GM19324 (cell line): ENCODE data around the gene SNX3.
"Not testable (repeated sequence)": the region's sequence is repeated elsewhere in the genome, so short reads cannot be mapped to it uniquely, and the experiment has no call there.

Experiments
- ATAC-seq: cut with Tn5 transposase; IDR thresholded peaks from one replicate; pipeline ENCODE4 v1.9.1; 2021; ENCODE audit warnings: mild to moderate bottlenecking, moderate library complexity; ENCODE audit not compliant: unreplicated experiment, low FRiP score

SNX3 gene

DNA sequence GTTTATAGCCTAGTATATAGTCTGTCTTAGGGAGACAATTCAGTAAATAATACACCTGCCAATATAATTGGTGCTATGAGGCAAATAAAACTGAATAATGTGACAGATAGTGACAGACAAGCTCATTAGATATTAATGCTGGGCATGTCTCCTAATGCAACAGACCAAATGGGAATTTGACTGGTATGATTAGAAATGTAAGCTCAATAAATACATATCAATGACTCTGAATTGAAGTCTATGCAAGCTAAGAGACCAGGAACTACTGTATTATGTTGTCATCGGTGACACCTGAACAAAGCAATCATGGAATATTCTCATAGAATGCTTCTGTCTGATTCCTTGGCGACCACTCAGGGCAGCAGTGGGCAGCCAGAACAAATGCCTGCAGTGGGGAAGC, 2.5 kb upstream of the SNX3 start:
- no peak for ATAC-seq

DNA sequence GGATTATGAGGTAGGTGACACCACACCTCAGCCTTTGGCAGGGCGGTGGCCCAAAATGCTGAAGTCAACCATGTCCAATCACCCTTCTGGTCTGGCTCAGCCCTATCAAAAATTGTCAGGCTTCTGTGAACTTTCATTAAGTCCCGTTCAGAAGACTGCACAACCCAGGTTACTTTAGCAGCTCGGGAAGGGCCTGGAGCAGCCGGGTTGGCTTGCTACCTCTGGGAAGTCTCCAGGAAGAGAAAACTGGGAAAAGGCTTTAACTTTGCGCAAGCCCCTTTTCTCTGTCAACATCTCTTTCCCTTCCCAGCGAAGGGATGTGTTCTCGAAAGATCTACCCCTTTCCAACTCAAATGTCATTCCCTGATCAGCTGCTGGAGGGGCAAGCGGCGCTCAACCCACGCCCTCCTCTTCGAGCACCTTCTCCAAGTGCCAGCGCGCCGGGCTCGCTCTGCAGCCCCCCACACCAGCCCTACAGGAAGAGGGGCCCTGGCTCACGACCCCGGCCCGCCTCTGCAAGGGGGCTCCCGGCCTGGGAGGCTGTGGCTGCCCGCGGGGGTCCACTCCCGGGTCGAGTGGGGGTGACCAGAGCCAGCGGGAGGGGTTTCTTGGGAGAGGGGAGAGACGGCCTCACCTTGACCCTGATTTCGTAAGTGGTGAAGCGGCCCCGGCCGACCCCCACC, 573 bp downstream of the SNX3 start:
- ATAC-seq: peak; percentile 5

GRCh38 chr6:108254433-108255410, 6.1 kb downstream of the SNX3 start:
- no peak for ATAC-seq

- no peak for ATAC-seq
These were observed 7.6 kb downstream of the SNX3 start for GRCh38 chr6:108253241-108253640.

GRCh38 chr6:108252055-108252454, 8.8 kb downstream of the SNX3 start:
- ATAC-seq: no peak

DNA sequence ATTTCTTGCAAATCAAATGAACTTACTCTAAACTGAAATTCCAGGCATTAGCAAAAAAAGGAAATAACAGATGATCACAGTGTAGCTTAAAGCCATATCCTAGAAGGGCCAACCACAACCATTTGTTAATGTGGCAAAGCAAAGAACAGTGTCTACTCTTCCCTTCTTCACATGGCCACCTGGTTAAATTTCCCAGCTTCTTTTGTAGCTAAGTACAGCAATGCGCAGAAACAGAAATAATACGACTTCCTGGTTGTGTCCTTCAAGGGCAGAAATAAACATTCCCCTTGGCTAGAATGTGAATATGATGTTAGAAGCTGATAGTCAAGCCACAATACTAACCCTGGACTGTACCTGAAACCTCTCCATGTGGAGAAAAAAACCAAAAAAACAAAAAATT, 9.6 kb downstream of the SNX3 start:
- no peak for ATAC-seq

GRCh38 chr6:108250240-108250866, 10.5 kb downstream of the SNX3 start:
- ATAC-seq: no peak

DNA sequence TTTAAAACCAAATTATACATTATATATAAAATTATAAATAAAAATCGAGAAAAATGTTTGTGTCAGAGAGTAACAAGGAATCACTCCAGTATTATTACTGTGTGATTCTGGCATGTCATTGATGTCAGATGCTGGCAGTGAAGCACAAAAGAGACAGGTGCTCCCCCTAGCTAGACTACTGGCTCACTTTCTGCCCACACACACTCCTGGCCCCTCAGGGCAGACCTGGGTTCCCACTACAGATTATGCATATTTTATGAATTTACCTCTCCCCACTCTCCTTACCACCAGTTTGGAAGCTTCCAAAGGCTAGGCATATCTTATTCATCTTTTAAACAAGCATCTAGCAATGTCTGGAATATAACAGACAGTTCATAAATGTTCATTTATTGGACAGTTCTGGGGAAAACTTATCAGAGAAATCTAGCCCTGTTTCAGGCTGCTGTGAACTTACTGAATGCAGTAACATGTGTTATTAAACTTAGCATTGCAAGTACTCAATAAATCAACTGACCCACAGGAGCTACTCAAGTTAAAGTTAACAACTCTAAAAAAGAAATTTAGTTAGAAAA, 12.8 kb downstream of the SNX3 start:
- no peak for ATAC-seq

- not testable (repeated sequence) for ATAC-seq
These were observed 15.7 kb downstream of the SNX3 start for GRCh38 chr6:108245095-108245494.

DNA sequence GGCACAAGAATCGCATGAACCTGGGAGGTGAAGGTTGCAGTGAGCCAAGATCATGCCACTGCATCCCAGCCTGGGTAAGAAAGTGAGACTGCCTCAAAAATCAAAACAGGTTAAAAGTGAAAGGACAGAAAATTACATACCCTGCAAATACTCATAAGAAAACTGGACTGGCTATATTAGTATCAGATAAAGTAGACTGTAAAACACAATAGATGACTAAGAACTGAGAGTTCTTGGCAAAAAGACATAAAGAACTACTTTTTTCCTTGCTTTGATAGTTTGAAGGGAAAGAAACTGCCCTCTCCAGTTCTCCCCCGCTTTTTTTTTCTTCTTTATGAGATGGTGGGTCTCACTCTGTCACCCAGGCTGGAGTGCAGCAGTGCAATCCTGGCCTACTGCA, 17.0 kb downstream of the SNX3 start:
- ATAC-seq: no peak

DNA sequence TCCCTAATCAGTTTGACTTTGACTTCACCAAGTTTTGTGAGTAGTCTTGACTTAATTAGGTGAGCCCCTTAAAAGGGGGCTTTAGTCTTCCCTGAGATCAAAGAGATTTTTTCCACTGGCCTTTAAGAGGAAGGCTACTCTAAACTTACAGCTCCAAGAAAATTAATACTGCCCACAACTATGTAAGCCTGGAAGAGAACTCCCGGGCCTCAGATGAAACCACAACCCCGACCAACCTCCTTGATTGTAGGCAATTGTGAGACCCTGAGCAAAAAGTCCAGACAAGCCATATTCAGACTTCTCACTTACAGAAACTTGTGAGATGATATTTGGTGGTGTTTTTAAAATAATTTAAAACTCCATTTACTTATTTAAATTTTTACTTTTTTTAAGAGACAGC, 18.1 kb downstream of the SNX3 start:
- ATAC-seq: no peak

- no peak for ATAC-seq
These were observed 18.6 kb downstream of the SNX3 start for GRCh38 chr6:108242259-108242658.

DNA sequence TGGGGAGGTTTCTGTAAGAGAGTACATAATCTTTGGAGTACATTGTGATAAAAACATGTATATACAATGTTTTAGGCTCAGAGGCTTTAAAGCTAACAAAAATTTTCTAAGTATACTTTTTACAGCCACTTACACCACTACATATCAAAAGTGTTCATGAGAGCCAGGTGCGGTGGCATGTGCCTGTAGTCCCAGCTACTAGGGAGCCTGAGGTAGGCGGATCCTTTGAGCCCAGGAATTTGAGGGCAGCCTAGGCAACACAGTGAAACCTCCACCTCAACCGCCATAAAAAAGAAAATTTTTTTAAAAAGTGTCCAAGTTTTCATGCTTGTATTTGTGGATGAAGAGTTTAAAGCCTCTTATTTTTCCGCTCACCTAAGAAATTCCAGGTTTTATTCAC, 22.5 kb downstream of the SNX3 start:
- ATAC-seq: no peak

GRCh38 chr6:108236791-108237190, 24.0 kb downstream of the SNX3 start:
- ATAC-seq: no peak

DNA sequence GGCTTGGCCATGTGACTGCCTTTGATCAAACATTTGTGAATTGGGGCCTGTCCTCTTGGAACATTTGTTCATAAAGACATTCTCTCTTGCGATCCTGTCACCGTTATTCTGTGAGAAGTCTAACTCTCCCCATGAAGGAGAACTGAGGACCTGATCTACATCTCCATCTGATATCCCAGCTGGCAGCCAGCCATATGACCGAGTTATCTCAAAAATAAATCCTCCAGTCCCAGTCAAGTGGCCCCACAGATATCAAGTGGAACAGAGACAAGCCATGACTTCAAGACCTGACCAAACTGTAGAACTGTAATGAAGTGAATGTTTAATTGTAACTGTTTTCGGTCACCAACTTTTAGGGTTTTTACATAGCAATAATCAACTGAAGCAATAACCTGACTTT, 25.7 kb downstream of the SNX3 start:
- ATAC-seq: no peak

DNA sequence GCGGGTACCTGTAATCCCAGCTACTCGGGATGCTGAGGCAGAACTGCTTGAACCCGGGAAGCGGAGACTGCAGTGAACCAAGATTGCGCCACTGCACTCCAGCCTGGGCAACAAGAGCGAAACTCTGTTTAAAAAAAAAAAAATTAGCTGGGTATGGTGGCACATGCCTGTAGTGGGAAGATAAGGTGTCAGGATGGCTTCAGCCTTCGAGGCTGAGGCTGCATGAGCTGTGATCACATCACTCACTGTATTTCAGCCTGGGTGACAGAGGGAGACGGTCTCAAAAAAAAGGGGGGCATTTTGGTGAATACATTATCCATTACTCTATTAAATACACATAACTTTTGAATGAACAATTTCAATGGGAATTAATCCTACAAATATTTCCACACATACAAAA, 32.4 kb downstream of the SNX3 start:
- ATAC-seq: no peak

GRCh38 chr6:108227290-108227689, 33.5 kb downstream of the SNX3 start:
- no peak for ATAC-seq

DNA sequence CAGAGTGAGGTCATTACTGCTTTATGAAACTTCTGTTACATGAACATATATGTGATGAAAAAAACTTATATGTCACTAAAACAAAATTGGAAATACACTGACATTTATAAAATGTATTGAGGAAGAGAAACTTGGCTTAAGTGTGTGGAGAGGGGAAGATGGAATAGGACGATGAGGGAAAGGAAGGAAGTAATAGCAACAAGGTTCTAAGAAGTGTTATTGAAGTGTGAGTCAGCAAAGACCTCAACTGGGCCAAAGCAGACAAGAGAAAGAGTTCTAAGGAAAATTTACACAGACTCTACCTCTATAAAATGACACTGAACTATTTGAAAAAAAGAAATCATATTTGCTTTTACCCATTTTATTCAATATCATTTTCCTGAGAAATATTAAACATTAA, 38.3 kb downstream of the SNX3 start:
- ATAC-seq: no peak

GRCh38 chr6:108222064-108222463, 38.8 kb downstream of the SNX3 start:
- no peak for ATAC-seq

DNA sequence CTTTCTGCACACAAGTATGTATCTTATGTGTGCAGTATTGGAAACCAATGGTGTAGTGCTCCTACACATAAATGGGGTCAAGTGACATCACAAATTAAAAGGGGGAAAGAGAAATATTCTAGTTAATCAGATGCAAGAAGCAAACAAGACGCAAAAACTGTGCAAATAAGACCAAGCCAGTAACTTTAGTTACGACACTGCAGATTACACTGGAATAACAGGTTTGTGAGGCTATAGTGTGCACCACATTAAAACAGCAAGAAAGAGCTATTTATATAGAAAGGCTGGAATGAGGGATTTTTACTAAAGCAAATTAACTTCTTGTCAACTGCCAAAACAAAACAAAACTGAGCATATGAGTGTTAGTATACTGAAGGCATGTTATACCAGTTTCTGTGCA, 49.2 kb downstream of the SNX3 start:
- ATAC-seq: no peak

DNA sequence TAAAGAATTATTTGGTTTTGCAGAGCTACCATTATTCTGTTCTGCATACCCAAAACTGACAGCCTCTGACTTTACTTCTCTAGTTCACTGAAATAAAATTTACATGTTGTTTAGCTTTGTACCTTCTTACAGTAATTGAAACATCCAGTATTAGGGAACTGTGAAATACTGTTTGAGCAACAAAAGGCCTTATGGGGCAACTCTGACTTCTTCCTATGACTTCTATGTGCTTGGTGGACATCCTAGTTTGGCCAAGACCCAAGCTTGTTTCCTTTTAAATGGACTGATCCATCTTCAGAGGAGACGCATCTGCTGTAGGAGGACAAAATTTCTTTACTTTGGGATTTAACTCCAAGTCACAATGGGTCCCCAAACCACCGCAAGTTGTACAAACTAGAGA, 50.3 kb downstream of the SNX3 start:
- no peak for ATAC-seq
